ENCODE results near the gene COLEC11. TPM values are rescaled to one million over a fixed set of nuclear protein-coding genes. Genes with fewer than 3 reads are reported as not detected.

The COLEC11 gene
- total RNA-seq, 1 donor from 2014 or later, result 10.1 TPM

DNA sequence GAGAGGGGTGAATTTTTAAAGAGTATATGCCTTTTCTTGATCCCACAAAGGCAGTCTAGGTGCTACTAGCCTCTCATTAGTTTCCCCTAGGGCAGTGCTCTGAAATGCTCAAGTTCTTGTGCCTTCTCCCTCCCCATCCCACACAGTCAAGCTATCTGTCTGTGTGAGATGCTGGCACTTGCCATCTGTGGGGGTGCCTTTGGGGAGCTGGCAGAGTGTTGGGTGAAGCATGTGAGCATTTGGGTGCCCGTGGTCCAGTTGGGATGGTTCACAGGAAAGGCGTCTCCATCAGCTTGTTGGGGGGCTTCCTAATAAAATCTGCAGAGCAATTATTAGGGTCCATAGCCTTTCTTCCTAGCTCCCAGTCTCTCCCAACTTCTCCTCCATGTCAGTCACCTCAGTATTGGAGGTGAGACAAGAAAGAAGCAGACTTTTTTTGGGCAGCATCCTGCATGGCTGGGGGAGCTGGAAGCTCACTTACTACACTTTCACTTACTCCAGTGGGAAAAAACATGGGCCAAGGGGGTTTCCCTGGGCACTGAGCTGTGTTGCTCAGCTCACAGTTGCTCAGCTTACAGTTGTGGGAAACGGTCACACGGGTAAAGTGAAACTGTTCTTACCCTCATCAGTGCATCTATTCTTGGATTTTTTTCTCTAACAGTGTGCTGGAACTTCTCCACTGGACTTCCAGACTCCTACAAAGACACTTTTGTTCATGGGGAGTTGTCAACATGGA lies 29.3 kb downstream of the COLEC11 start:
- H3K9me3 Mint-ChIP-seq, result peaks cover 16% of the 10 kb centered on the region
- no peak overlapping the region for H3K27ac Mint-ChIP-seq
- H3K4me1 Mint-ChIP-seq, result no peaks in the 10 kb centered on the region
- H3K4me3 Mint-ChIP-seq, result no peak overlapping the region
- TF ChIP-seq, protein P1, sequence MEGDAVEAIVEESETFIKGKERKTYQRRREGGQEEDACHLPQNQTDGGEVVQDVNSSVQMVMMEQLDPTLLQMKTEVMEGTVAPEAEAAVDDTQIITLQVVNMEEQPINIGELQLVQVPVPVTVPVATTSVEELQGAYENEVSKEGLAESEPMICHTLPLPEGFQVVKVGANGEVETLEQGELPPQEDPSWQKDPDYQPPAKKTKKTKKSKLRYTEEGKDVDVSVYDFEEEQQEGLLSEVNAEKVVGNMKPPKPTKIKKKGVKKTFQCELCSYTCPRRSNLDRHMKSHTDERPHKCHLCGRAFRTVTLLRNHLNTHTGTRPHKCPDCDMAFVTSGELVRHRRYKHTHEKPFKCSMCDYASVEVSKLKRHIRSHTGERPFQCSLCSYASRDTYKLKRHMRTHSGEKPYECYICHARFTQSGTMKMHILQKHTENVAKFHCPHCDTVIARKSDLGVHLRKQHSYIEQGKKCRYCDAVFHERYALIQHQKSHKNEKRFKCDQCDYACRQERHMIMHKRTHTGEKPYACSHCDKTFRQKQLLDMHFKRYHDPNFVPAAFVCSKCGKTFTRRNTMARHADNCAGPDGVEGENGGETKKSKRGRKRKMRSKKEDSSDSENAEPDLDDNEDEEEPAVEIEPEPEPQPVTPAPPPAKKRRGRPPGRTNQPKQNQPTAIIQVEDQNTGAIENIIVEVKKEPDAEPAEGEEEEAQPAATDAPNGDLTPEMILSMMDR (IDR thresholded peaks at IDR 0.05; ENCODE audit: unreplicated experiment), result no peak
- H3K27me3 Mint-ChIP-seq (ENCODE audit: low read depth), result peaks cover 1% of the 10 kb centered on the region
- H3K36me3 Mint-ChIP-seq, result no peaks in the 10 kb centered on the region
- DNase-seq (ENCODE audit: low spot score in 2 of 2, unreplicated experiment in 2 of 2), result peak in 1 of 2 experiments; percentile 17

DNA sequence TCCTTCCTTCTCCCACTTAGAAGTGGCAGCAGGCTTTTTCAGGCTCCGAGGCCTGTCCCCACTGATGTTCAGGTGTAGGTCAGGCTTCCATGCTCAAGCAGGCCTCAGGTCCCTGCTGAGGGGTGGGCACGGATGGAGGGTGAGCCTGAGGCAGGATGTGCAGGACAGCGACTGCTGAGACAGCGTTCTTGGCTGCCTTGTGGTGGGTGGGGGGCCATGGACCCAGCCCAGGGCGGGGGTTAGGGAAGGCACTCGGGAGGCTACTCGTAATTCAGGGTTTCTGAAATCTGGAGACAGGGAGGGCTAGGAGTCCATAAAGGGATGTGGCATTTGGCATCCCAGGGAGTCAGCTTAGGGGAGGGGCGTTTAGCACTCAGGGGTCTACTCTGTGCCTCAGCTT lies 30.3 kb downstream of the COLEC11 start:
- H3K27me3 Mint-ChIP-seq (ENCODE audit: low read depth), result peaks cover 1% of the 10 kb centered on the region
- H3K9me3 Mint-ChIP-seq, result peaks cover 16% of the 10 kb centered on the region
- TF ChIP-seq, protein P1 (IDR thresholded peaks at IDR 0.05; ENCODE audit: unreplicated experiment), result no peak
- no peak overlapping the region for H3K4me3 Mint-ChIP-seq
- H3K36me3 Mint-ChIP-seq, result no peaks in the 10 kb centered on the region
- H3K4me1 Mint-ChIP-seq, result no peaks in the 10 kb centered on the region
- peak in 1 of 2 experiments; percentile 33 for DNase-seq (ENCODE audit: low spot score in 2 of 2, unreplicated experiment in 2 of 2)
- no peak overlapping the region for H3K27ac Mint-ChIP-seq

DNA sequence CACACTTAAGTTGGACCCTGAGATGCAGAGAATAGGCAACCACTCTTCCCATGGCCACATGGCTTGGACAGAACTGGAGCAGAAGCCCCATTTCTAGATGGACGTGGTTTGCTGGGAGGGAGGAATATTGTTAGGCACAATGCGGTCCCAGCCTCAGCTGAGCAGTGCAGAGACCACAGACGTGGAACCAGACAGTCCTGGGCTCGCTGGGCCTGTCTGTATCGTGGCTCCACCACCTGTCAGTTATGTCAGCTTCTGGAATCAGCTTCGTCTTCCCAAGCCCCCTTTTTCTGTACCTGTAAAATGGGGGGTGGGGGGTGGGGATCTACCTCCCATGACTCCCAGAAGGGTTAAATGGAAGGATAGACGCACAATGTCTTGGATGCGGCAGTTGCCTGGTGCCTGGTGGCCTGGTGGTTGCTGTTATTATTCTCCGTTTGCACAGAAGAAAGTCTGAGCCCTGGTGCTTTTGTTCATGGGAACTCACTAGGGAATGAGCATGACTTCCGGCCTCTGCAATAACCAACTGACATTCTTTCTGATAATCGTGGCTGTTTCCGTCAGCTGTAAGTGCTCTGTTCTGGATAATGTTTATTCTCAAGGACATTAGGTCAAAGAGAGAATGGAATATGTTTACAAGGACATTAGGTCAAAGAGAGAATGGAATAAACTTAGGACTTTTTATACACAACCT lies 31.4 kb downstream of the COLEC11 start:
- Mint-ChIP-seq H3K36me3 (no peaks in the 10 kb centered on the region), H3K4me1 (no peaks in the 10 kb centered on the region), H3K27me3 (ENCODE audit: low read depth) (peaks cover 1% of the 10 kb centered on the region), H3K9me3 (peaks cover 7% of the 10 kb centered on the region), H3K4me3 (no peak overlapping the region), H3K27ac (no peak overlapping the region)
- TF ChIP-seq, protein P1 (IDR thresholded peaks at IDR 0.05; ENCODE audit: unreplicated experiment), result no peak
- peak in 1 of 2 experiments; percentile 16 for DNase-seq (ENCODE audit: low spot score in 2 of 2, unreplicated experiment in 2 of 2)

DNA sequence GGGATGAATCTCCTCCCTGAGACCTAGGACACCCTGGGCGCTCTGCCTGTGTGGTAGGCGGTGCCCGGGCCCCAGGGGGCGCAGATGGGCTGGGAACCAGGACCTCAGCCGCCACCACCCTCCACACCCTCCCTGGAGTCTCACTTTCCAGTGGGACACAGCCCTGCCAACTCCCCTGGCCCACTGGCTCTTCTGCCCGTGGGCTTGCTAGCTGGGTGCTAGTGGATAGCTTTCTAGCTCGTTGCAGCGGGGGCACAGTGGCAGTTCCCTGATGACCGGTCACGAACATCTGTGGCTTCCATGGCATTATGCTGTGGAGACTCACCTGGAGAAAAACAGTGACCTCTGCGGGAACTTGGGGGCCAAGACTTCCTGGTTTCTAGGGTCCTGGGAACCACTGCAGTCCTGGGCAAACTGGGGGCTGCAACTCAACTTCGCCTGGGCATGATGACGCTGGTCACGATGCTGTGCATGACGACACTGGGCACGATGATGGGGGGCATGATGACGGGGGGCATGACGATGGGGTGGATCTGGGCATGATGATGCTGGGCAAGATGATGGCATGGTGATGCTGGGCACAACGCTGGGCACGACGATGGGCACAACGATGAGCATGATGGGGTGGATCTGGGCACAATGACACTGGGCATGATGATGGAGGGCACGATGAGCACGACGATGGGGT lies 32.0 kb downstream of the COLEC11 start:
- H3K4me1 Mint-ChIP-seq, result no peaks in the 10 kb centered on the region
- peak in 1 of 2 experiments; percentile 32 for DNase-seq (ENCODE audit: low spot score in 2 of 2, unreplicated experiment in 2 of 2)
- H3K4me3 Mint-ChIP-seq, result no peak overlapping the region
- TF ChIP-seq, protein P1 (IDR thresholded peaks at IDR 0.05; ENCODE audit: unreplicated experiment), result no peak
- no peak overlapping the region for H3K27ac Mint-ChIP-seq
- peaks cover 1% of the 10 kb centered on the region for H3K27me3 Mint-ChIP-seq (ENCODE audit: low read depth)
- H3K9me3 Mint-ChIP-seq, result peaks cover 7% of the 10 kb centered on the region
- no peaks in the 10 kb centered on the region for H3K36me3 Mint-ChIP-seq

DNA sequence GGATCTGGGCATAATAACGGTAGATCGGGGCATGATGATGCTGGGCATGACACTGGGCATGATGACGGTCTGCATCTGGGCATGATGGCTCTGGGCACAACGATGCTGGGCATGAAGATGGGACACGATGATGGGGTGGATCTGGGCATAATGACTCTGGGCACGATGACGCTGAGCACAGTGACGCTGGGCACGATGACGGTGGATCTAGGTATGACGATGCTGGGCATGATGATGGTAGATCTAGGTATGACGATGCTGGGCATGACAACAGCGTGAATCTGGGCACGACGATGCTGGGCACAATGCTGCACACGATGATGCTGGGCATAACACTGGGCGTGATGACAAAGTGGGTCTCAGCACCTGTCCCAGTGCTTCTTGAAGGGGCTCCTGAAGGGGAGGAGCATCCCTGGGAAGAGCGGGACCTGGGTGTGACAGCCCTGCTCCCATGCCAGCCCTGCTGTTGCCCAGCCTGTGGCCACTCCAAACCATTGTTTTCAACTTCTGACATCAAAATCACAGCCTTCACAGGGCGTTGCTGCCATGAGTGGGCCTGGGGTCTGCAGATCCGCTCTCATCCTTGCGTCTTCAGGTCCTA lies 32.7 kb downstream of the COLEC11 start:
- H3K4me3 Mint-ChIP-seq, result no peak overlapping the region
- peaks cover 7% of the 10 kb centered on the region for H3K9me3 Mint-ChIP-seq
- no peak overlapping the region for H3K27ac Mint-ChIP-seq
- no peaks in the 10 kb centered on the region for H3K36me3 Mint-ChIP-seq
- H3K4me1 Mint-ChIP-seq, result no peaks in the 10 kb centered on the region
- peak in 1 of 2 experiments; percentile 14 for DNase-seq (ENCODE audit: low spot score in 2 of 2, unreplicated experiment in 2 of 2)
- TF ChIP-seq, protein P1 (IDR thresholded peaks at IDR 0.05; ENCODE audit: unreplicated experiment), result no peak
- peaks cover 1% of the 10 kb centered on the region for H3K27me3 Mint-ChIP-seq (ENCODE audit: low read depth)

All from mesothelial cell of epicardium (in vitro differentiated cells).